ENCODE measurements around the gene TGFBR3. TPM values are rescaled to one million over a fixed set of nuclear protein-coding genes. Genes with fewer than 3 reads are reported as not detected.

Gene TGFBR3
- total RNA-seq, 4 donors from 2014 or later, result 87.8 to 388 (median 212) TPM

DNA sequence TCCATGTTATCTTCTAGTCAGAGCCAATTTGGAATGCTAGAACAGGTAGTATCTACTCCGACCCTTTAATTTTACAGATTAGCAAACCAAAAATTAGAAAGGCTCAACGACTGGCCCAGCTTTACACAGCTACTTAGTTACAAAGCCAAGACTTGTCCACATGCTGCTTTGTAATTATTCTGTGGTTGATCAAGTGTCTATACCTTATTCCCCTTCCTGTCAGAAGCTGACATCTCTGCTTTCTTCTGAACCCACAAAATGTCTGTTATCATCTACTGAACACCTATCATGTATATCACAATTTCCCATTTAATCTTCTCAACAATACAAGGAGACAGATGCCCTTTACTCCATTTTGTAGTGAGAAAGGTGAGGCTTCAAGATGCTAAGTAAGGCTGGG is 15.6 kb downstream of the TGFBR3 start:
- DNase-seq, result no peak
- intact Hi-C loops (cut with DNase I; ENCODE audit: low total_unique reads), result no loop called here
- TF ChIP-seq, protein P1, sequence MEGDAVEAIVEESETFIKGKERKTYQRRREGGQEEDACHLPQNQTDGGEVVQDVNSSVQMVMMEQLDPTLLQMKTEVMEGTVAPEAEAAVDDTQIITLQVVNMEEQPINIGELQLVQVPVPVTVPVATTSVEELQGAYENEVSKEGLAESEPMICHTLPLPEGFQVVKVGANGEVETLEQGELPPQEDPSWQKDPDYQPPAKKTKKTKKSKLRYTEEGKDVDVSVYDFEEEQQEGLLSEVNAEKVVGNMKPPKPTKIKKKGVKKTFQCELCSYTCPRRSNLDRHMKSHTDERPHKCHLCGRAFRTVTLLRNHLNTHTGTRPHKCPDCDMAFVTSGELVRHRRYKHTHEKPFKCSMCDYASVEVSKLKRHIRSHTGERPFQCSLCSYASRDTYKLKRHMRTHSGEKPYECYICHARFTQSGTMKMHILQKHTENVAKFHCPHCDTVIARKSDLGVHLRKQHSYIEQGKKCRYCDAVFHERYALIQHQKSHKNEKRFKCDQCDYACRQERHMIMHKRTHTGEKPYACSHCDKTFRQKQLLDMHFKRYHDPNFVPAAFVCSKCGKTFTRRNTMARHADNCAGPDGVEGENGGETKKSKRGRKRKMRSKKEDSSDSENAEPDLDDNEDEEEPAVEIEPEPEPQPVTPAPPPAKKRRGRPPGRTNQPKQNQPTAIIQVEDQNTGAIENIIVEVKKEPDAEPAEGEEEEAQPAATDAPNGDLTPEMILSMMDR (IDR thresholded peaks at IDR 0.05), result no peak
- no peak for TF ChIP-seq POLR2A (IDR thresholded peaks at IDR 0.05)
- no peaks in the 10 kb centered on the region for H3K9me3 ChIP-seq
- H3K27me3 ChIP-seq, result no peaks in the 10 kb centered on the region
- H3K27ac ChIP-seq, result no peak overlapping the region
- H3K36me3 ChIP-seq, result no peaks in the 10 kb centered on the region
- peaks cover 0 to 10% of the 10 kb centered on the region in 2 donors for H3K4me1 ChIP-seq
- H3K4me3 ChIP-seq, result no peak overlapping the region

DNA sequence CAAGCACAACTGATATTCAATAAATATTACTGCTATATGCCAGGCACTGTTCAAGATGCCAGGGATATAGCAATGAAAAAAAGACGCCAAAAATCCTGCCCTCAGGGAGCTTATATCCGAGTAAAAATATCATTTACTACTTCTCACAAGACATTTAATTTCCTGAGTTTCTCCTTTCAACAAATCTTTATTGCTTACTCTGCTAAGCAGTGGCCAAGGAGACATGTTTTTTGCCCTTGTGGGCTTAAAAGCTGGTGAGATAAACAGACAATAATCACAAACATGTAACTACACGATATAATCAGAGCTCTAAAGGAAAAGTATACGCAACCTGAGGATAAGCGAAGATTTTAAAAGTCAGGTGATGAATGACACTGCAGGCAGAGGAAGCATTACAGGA is 19.5 kb downstream of the TGFBR3 start:
- Histone ChIP-seq H3K4me1 (peaks cover 0 to 10% of the 10 kb centered on the region in 2 donors), H3K9me3 (no peaks in the 10 kb centered on the region), H3K36me3 (no peaks in the 10 kb centered on the region), H3K27me3 (no peaks in the 10 kb centered on the region), H3K4me3 (no peak overlapping the region), H3K27ac (peak overlapping the region in 1 of 2 donors; percentile 42)
- DNase-seq, result no peak
- intact Hi-C loops (cut with DNase I; ENCODE audit: low total_unique reads), result no loop called here
- TF ChIP-seq, protein P1 (IDR thresholded peaks at IDR 0.05), result no peak
- TF ChIP-seq POLR2A (IDR thresholded peaks at IDR 0.05), result no peak

- Histone ChIP-seq H3K27me3 (no peaks in the 10 kb centered on the region), H3K9me3 (no peaks in the 10 kb centered on the region), H3K36me3 (no peaks in the 10 kb centered on the region), H3K4me3 (no peak overlapping the region), H3K4me1 (peaks cover 0 to 10% of the 10 kb centered on the region in 2 donors), H3K27ac (peak overlapping the region; percentile 58 to 75)
- intact Hi-C loops (cut with DNase I; ENCODE audit: low total_unique reads), result no loop called here
- TF ChIP-seq, protein P1 (IDR thresholded peaks at IDR 0.05), result no peak
- TF ChIP-seq POLR2A (IDR thresholded peaks at IDR 0.05), result no peak
- DNase-seq, result no peak
Observed at GRCh38 chr1:91864017-91864700, 21.8 kb downstream of the TGFBR3 start.

DNA sequence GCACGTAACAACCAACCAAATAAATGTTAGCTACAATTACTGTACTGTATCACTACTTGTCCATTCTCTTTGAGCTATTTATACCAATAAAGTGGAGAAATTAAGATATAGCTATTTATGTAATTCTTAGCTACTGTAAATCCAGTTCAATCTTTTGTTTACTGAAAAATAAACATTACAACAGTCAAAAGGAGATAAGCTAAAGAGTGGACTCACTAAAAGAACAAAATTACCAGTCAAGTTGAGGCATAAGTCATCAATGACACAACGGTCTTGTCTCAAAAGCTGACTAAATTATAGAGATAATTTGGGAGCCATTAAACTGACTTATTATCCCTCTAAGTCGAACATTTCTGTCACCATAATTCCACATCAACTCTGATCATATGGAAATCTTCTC is 22.5 kb downstream of the TGFBR3 start:
- Histone ChIP-seq H3K4me1 (peaks cover 0 to 10% of the 10 kb centered on the region in 2 donors), H3K27me3 (no peaks in the 10 kb centered on the region), H3K36me3 (no peaks in the 10 kb centered on the region), H3K27ac (peak overlapping the region; percentile 58 to 75), H3K9me3 (no peaks in the 10 kb centered on the region), H3K4me3 (no peak overlapping the region)
- no peak for TF ChIP-seq POLR2A (IDR thresholded peaks at IDR 0.05)
- TF ChIP-seq, protein P1 (IDR thresholded peaks at IDR 0.05), result no peak
- DNase-seq, result no peak
- intact Hi-C loops (cut with DNase I; ENCODE audit: low total_unique reads), result no loop called here

DNA sequence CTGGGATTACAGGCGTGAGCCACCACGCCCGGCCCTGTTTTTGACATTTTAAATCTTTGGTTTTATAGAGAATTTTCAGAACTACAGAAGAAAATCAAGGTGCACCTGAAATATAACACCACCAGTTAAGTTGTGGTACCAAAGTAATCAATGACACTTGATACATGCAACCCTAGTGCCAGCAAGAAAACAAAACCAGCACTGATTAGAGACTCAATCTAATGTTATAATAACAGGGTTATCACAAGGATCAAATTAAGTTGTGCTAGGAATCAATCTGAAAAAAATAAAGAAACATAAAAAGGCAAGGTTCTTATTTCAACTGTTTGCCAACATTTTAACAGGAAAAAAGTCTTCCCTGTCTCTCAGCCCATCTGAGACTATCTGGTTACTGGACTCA is 23.8 kb downstream of the TGFBR3 start:
- peaks cover 0 to 7% of the 10 kb centered on the region in 2 donors for H3K4me1 ChIP-seq
- H3K27ac ChIP-seq, result no peak overlapping the region
- no peak for DNase-seq
- intact Hi-C loops (cut with DNase I; ENCODE audit: low total_unique reads), result no loop called here
- no peak overlapping the region for H3K4me3 ChIP-seq
- no peaks in the 10 kb centered on the region for H3K36me3 ChIP-seq
- TF ChIP-seq, protein P1 (IDR thresholded peaks at IDR 0.05), result no peak
- TF ChIP-seq POLR2A (IDR thresholded peaks at IDR 0.05), result no peak
- no peaks in the 10 kb centered on the region for H3K27me3 ChIP-seq
- no peaks in the 10 kb centered on the region for H3K9me3 ChIP-seq
